ENCODE measurements around the gene XYLB.
"Not testable (repeated sequence)": the region's sequence is repeated elsewhere in the genome, so short reads cannot be mapped to it uniquely, and the experiment has no call there.

The XYLB gene

GRCh38 chr3:38397320-38397719, 50.7 kb downstream of the XYLB start:
- ChIA-PET CTCF (no interaction called here), POLR2A (no interaction called here)

GRCh38 chr3:38401246-38401962, 54.8 kb downstream of the XYLB start:
- CTCF ChIA-PET: no interaction called here
- POLR2A ChIA-PET: no interaction called here
- DNase-seq (ENCODE audit: extremely low spot score): no peak
- TF ChIP-seq ZNF384 (IDR thresholded peaks at IDR 0.05): no peak
- no peak for TF ChIP-seq SP1 (IDR thresholded peaks at IDR 0.05)
- no peak for TF ChIP-seq FOXK2 (IDR thresholded peaks at IDR 0.05)
- no peak for TF ChIP-seq L3MBTL2 (conservative IDR thresholded peaks at IDR 0.05)
- TF ChIP-seq NFRKB (IDR thresholded peaks at IDR 0.05): no peak
- TF ChIP-seq FOXA1 (IDR thresholded peaks at IDR 0.05): no peak
- TF ChIP-seq FOXM1 (IDR thresholded peaks at IDR 0.05; ENCODE audit: borderline replicate concordance): no peak
- TF ChIP-seq PKNOX1 (IDR thresholded peaks at IDR 0.05): no peak
- TF ChIP-seq ELF4 (IDR thresholded peaks at IDR 0.05): no peak
- TF ChIP-seq BHLHE40 (IDR thresholded peaks at IDR 0.05; ENCODE audit: borderline replicate concordance): no peak
- no peak for TF ChIP-seq CTBP1 (IDR thresholded peaks at IDR 0.05; ENCODE audit: borderline replicate concordance)
- TF ChIP-seq ARNT (IDR thresholded peaks at IDR 0.05): no peak
- TF ChIP-seq HDGF (IDR thresholded peaks at IDR 0.05; ENCODE audit: borderline replicate concordance): no peak
- no peak for TF ChIP-seq TARDBP (IDR thresholded peaks at IDR 0.05)
- TF ChIP-seq LEF1 (IDR thresholded peaks at IDR 0.05; ENCODE audit: borderline replicate concordance): no peak
- TF ChIP-seq SUZ12 (IDR thresholded peaks at IDR 0.05): no peak

More at GRCh38 chr3:38397320-38397719, 50.7 kb downstream of the XYLB start:
- no peak for TF ChIP-seq NFRKB (IDR thresholded peaks at IDR 0.05)
- TF ChIP-seq HDGF (IDR thresholded peaks at IDR 0.05; ENCODE audit: borderline replicate concordance): no peak
- TF ChIP-seq FOXM1 (IDR thresholded peaks at IDR 0.05; ENCODE audit: borderline replicate concordance): no peak
- TF ChIP-seq ELF4 (IDR thresholded peaks at IDR 0.05): no peak
- TF ChIP-seq FOXA1 (IDR thresholded peaks at IDR 0.05): no peak
- TF ChIP-seq L3MBTL2 (conservative IDR thresholded peaks at IDR 0.05): no peak
- TF ChIP-seq TARDBP (IDR thresholded peaks at IDR 0.05): no peak
- no peak for TF ChIP-seq PKNOX1 (IDR thresholded peaks at IDR 0.05)
- no peak for TF ChIP-seq ZNF384 (IDR thresholded peaks at IDR 0.05)
- TF ChIP-seq LEF1 (IDR thresholded peaks at IDR 0.05; ENCODE audit: borderline replicate concordance): no peak
- TF ChIP-seq SP1 (IDR thresholded peaks at IDR 0.05): no peak
- TF ChIP-seq FOXK2 (IDR thresholded peaks at IDR 0.05): no peak
- TF ChIP-seq SUZ12 (IDR thresholded peaks at IDR 0.05): no peak
- TF ChIP-seq CTBP1 (IDR thresholded peaks at IDR 0.05; ENCODE audit: borderline replicate concordance): no peak
- TF ChIP-seq ARNT (IDR thresholded peaks at IDR 0.05): no peak
- no peak for TF ChIP-seq BHLHE40 (IDR thresholded peaks at IDR 0.05; ENCODE audit: borderline replicate concordance)
- DNase-seq (ENCODE audit: extremely low spot score): no peak

GRCh38 chr3:38404286-38404685, 57.7 kb downstream of the XYLB start:
- no peak for TF ChIP-seq FOXK2 (IDR thresholded peaks at IDR 0.05)
- 0 out of 2 replicates have a peak, but pooled peaks have one; percentile 13 for TF ChIP-seq L3MBTL2 (conservative IDR thresholded peaks at IDR 0.05)
- ChIA-PET POLR2A (no interaction called here), CTCF (no interaction called here)
- DNase-seq (ENCODE audit: extremely low spot score): no peak

GRCh38 chr3:38411591-38411990, 65.0 kb downstream of the XYLB start:
- ChIA-PET CTCF (no interaction called here), POLR2A (no interaction called here)
- TF ChIP-seq SUZ12 (IDR thresholded peaks at IDR 0.05) (no peak), FOXA1 (IDR thresholded peaks at IDR 0.05) (no peak), ZNF384 (IDR thresholded peaks at IDR 0.05) (no peak), NFRKB (IDR thresholded peaks at IDR 0.05) (no peak), TARDBP (IDR thresholded peaks at IDR 0.05) (no peak), FOXM1 (IDR thresholded peaks at IDR 0.05; ENCODE audit: borderline replicate concordance) (no peak), ELF4 (IDR thresholded peaks at IDR 0.05) (no peak), PKNOX1 (IDR thresholded peaks at IDR 0.05) (no peak), BHLHE40 (IDR thresholded peaks at IDR 0.05; ENCODE audit: borderline replicate concordance) (no peak), ARNT (IDR thresholded peaks at IDR 0.05) (no peak), HDGF (IDR thresholded peaks at IDR 0.05; ENCODE audit: borderline replicate concordance) (no peak), SP1 (IDR thresholded peaks at IDR 0.05) (no peak), L3MBTL2 (conservative IDR thresholded peaks at IDR 0.05) (no peak), CTBP1 (IDR thresholded peaks at IDR 0.05; ENCODE audit: borderline replicate concordance) (no peak)
- no peak for DNase-seq (ENCODE audit: extremely low spot score)

- CTCF ChIA-PET; POLR2A ChIA-PET; DNase-seq (ENCODE audit: extremely low spot score): not testable (repeated sequence)
Observed at GRCh38 chr3:38420758-38421157, 74.2 kb downstream of the XYLB start.

GRCh38 chr3:38421679-38422336, 75.2 kb downstream of the XYLB start:
- ChIA-PET POLR2A (no interaction called here), CTCF (no interaction called here)
- DNase-seq (ENCODE audit: extremely low spot score): no peak
- TF ChIP-seq SUZ12 (IDR thresholded peaks at IDR 0.05) (no peak), FOXM1 (IDR thresholded peaks at IDR 0.05; ENCODE audit: borderline replicate concordance) (no peak), ZNF384 (IDR thresholded peaks at IDR 0.05) (no peak), ELF4 (IDR thresholded peaks at IDR 0.05) (no peak), PKNOX1 (IDR thresholded peaks at IDR 0.05) (no peak), SP1 (IDR thresholded peaks at IDR 0.05) (no peak), FOXK2 (IDR thresholded peaks at IDR 0.05) (no peak)

- POLR2A ChIA-PET; DNase-seq (ENCODE audit: extremely low spot score): not testable (repeated sequence)
- CTCF ChIA-PET: interaction anchor here (0.9 kb wide), 1 partner anchor 308 kb away, joined by 3 read pairs; no protein-coding TSS in a partner anchor
Observed at GRCh38 chr3:38426798-38427426, 80.3 kb downstream of the XYLB start.

GRCh38 chr3:38432871-38433658, 86.5 kb downstream of the XYLB start:
- DNase-seq (ENCODE audit: extremely low spot score); CTCF ChIA-PET; POLR2A ChIA-PET: not testable (repeated sequence)

- DNase-seq (ENCODE audit: extremely low spot score); POLR2A ChIA-PET; CTCF ChIA-PET: not testable (repeated sequence)
Observed at GRCh38 chr3:38433661-38434060, 87.1 kb downstream of the XYLB start.

Measured in HEK293T (cell line).